GM18517 (cell line): ENCODE results near the gene THBS3.
"Not testable (repeated sequence)": the region's sequence is repeated elsewhere in the genome, so short reads cannot be mapped to it uniquely, and the experiment has no call there.

Experiments used
- ATAC-seq: cut with Tn5 transposase; IDR thresholded peaks from one replicate; pipeline ENCODE4 v1.9.1; 2021; ENCODE audit warnings: mild to moderate bottlenecking, moderate library complexity; ENCODE audit not compliant: unreplicated experiment

The THBS3 gene

GRCh38 chr1:155235375-155235774 is 27.7 kb upstream of the THBS3 start:
- ATAC-seq, result not testable (repeated sequence)

- ATAC-seq, result not testable (repeated sequence)
These were observed 25.8 kb upstream of the THBS3 start for GRCh38 chr1:155233502-155233901.

- ATAC-seq, result not testable (repeated sequence)
These were observed 24.6 kb upstream of the THBS3 start for GRCh38 chr1:155232001-155232978.

DNA sequence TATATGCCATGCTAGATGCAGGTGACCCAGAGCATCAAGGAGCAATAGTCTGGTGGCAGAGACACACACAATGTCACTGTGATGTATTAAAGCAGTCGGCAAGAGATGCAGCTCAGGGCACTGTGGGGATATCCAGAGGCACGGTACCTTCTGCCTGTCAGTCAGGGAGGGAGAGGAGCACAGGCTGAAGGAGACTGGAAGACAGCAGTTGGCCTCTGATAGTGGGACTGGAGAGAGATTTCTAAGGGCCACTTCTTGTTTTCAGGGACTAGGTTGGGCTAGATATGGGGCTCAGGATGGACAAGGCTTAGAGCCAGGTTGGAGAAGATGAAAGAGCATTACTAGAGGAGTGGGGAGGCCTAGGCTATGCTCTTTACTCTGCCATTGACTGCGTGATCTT is 23.6 kb upstream of the THBS3 start:
- not testable (repeated sequence) for ATAC-seq

DNA sequence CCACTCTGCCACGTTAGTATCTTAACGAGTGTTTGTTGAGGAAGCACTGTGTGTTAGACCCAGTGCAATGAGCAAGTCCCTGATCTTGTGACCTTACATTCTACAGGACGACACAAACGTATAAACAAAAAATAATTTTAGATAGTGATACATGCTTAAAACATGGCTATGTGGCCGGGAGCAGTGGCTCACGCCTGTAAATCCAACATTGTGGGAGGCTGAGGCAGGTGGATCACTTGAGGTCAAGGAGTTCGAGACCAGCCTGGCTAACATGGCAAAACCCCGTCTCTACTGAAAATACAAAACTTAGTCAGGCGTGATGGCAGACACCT is 20.4 kb upstream of the THBS3 start:
- no peak for ATAC-seq

- peak; percentile 86 for ATAC-seq
These were observed 19.8 kb upstream of the THBS3 start for GRCh38 chr1:155227261-155228095.

DNA sequence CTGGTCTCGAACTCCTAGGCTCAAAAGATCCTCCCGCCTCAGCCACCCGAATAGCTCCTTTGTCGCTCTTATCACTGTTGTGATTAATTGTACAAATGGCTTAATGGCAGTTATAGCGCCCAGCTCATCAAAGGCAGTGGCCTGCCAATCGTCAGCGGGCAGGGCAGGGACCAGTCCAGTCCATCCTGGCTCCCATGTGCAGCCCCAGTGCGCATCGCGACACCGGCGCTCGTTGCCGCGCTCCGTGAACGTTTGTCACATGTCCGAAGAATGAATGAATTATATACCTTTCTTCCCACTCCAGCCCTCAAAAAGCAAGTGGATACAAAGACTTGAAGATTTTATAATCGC is 19.2 kb upstream of the THBS3 start:
- peak; percentile 7 for ATAC-seq

DNA sequence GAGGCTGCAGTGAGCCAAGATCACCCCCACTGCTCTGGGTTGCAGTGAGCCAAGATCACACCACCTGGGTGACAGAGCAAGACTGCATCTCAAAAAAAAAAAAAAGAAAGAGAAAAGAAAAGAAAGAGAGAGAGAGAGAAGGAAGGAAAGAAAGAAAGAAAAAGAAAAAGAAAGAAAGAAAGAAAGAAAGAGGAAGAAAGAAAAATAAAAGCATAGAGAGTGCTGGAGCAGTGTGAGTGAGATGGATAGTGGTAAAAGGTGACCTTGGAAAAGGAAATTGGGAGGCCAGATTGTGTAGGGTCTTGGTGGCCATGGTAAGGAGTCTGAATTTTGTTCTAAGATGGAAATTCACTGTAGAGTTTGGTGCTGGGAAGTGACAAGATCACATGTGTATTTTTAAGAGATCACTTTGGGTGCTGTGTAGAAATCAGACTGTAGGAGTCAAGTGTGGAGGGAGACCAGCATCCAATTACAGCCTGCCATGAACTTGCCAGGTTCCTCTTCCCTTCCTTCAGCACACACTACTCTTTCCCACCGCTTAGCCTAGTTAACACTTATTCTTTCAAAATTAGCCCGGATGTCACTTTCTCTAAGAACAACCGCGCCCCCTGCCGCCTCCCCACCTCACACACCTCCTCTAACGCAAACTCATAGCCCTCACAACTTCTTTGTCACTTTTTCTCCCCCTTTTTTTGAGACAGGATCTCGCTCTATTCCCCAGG is 18.7 kb upstream of the THBS3 start:
- peak; percentile 41 for ATAC-seq

GRCh38 chr1:155225404-155225759 is 17.7 kb upstream of the THBS3 start:
- not testable (repeated sequence) for ATAC-seq

DNA sequence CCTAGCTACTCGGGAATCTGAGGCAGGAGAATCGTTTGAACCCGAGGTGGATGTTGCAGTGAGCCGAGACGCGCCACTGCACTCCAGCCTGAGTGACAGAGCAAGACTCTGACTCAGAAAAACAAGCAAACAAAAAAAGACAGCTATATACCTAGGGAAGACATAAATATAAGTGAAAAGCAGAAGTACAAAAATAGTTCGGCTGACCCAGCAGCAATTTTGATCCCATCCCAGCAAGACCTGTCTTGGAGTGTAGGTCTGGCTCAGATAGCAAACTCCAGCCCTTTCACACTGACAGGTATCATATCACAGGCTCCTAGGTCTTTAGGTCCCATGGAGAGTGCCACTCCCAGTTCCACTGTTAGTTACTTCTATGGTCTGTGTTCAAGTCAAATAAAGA is 15.3 kb upstream of the THBS3 start:
- ATAC-seq, result no peak

DNA sequence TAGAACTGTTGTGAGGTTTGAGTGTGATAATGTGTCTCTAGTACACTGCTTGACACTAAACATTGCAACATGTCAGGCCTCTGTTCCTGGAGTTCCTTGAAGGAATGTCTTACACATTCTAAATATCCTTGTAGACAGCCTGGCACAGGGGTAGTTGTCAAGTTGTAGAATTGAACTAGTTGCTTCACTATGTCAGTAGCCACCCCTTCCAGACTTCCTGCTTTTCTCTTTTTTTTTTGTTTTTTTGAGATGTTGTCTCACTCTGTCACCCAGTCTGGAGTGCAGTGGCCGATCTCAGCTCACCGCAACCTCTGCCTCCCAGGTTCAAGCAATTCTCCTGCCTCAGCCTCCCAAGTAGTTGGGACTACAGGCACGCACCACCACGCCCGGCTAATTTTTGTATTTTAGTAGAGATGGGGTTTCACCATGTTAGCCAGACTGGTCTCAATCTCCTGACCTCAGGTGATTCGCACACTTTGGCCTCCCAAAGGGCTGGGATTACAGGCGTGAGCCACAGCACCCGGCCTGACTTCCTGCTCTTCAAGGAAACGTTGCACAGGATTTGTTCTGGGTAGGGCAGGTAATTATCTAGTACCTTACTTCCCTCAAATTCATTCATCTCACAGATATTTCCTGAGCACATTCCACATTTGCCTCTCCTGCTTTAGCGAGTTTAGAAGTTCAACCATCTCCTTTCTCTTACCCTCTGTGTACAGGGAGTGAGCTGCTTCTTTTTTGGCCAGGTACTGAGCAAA is 12.7 kb upstream of the THBS3 start:
- ATAC-seq, result not testable (repeated sequence)

GRCh38 chr1:155219592-155220031 is 11.9 kb upstream of the THBS3 start:
- ATAC-seq, result no peak

DNA sequence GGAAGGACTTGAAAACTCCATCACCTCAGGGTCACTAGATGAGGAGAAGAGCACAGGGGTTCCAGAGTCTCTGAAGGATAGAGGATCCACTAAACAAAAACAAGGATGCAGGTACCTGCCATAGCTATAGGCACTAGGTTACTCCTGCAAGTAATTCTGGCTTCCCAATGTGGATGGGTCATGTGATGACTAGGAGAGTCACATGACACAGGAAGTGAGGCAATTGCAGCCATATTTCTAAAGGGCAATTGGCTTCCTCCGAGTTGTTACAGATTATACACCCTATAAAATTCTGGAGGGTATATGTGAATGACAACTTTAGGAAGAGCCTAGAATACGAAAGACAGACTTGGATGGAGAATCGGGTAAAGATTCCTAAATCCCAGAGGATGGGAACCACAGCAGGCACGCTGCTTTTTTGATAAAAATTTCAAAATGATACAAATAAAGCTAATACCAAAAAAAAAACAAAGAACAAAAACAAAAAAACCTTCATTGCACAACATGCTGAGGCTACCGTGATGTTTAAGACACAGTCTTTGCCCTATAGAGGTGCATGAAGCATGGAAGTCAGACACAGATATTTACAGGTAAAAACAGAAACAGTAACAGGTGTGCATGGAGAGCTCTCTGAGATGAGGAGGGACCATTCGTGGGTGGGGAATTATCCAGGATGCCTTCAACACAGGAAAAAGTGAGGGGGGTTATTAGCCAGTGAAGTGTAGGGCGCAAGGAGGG is 11.3 kb upstream of the THBS3 start:
- ATAC-seq, result no peak

GRCh38 chr1:155214702-155215101 is 7.0 kb upstream of the THBS3 start:
- ATAC-seq, result not testable (repeated sequence)

DNA sequence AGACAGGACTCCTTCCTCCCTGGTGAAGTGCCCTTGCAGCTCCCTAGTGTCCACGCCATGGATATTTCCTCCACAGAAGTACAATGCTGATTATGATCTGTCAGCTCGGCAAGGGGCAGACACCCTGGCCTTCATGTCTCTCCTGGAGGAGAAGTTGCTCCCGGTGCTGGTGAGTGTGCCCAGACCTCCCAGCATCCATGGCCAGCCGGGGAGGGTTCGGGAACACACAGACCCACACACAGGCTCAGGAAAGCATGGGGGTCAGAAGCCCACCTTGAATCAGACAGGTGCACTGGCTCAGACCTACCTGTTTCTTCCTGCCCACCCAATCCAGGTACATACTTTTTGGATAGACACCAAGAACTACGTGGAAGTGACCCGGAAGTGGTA is 4.3 kb upstream of the THBS3 start:
- ATAC-seq, result not testable (repeated sequence)

GRCh38 chr1:155211381-155212050 is 3.8 kb upstream of the THBS3 start:
- ATAC-seq, result not testable (repeated sequence)

GRCh38 chr1:155210314-155211104 is 2.8 kb upstream of the THBS3 start:
- no peak for ATAC-seq

GRCh38 chr1:155209312-155209721 is 1.6 kb upstream of the THBS3 start:
- ATAC-seq, result no peak
